HG03457 (cell line): ENCODE data around the gene RAPGEFL1.
"Not testable (repeated sequence)": the region's sequence is repeated elsewhere in the genome, so short reads cannot be mapped to it uniquely, and the experiment has no call there.

Source experiments
- ATAC-seq: cut with Tn5 transposase; IDR thresholded peaks from one replicate; pipeline ENCODE4 v1.9.1; 2021; ENCODE audit warnings: moderate number of reproducible peaks; ENCODE audit not compliant: unreplicated experiment

RAPGEFL1 gene, protein sequence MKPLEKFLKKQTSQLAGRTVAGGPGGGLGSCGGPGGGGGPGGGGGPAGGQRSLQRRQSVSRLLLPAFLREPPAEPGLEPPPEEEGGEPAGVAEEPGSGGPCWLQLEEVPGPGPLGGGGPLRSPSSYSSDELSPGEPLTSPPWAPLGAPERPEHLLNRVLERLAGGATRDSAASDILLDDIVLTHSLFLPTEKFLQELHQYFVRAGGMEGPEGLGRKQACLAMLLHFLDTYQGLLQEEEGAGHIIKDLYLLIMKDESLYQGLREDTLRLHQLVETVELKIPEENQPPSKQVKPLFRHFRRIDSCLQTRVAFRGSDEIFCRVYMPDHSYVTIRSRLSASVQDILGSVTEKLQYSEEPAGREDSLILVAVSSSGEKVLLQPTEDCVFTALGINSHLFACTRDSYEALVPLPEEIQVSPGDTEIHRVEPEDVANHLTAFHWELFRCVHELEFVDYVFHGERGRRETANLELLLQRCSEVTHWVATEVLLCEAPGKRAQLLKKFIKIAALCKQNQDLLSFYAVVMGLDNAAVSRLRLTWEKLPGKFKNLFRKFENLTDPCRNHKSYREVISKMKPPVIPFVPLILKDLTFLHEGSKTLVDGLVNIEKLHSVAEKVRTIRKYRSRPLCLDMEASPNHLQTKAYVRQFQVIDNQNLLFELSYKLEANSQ

DNA sequence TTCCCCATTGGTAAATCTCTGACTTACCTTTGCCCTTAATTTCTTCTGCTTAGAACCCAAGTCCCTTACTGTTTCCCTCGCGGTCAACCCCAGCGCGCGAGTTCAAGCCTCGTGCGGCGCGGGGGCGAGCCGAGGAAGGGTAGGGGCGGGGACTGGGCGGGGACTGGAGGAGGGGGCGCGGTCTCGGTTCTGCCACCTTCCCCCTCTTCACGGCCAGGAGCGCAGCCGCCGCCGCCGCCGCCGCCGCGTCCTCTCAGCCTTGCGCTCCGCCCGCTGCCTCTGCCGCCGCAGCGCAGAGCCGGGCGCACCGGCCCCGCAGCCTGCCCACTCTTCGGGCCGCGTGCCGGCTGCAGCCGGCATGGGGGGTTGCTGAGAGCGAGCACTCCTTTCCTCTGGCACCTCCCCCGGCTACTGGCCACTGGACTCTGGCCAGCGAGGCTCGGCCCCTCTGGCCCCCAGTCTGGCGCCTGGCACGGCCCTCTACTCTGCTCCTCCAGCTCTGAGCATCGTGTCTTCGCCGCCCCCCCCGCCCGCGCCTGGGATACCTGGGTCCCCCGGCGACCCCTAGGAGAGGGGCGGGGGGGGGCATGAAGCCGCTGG lies at the start of gene RAPGEFL1:
Gene RAPGEFL1 (plus strand): TSS at position 196 of the 600 bp plus-strand sequence. CDS start 392 bp downstream, at position 588.
- no peak for ATAC-seq

DNA sequence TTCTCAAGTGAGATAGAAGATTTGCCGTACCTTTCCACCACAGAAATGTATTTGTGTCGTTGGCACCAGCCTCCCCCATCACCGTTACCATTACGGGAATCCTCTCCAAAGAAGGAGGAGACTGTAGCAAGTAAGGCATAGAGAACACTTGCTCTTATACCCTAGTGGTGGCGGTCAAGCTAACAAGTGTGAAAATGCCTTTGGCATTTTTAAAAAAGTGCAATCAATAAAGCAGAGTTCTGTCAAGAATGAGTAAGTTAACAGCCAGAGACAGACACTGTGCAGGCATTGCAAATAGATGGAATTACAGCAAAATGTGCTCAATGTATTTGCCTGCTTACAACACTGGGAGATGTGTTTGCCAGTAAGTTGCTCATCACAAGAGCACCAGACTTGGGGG lies 47.8 kb upstream of the RAPGEFL1 start:
- ATAC-seq: no peak

DNA sequence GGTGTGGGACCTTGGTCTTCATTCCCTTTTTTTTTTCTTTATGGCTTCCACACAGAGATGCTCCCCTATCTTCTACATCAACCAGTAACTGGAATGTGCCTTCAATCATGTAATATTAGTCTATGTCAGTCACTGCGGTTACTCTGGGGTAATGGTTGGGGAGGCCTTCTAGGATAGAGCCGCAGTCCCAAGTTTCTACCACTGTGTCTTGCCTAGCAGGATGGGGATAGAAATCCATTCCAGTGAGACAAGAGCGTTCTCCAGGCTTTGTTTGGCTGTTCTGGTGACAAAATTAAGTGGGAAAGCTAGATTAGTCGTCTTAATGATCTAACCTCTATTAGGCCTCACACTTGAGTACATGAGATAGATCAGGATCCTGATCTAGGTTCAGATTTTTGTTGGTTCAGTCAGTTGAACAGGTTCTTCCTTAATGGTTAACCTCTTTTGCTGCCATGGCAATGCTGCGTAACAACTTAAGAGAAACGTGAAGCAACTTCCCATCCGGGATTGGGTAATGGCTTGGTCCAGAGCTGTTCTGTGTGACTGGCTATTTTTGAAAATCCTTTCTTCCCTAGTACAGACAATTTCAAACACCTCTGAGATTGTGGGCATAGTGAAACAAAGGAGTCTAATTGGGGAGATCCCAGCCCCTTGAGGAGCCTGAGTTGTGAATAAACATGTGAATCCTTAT lies 46.8 kb upstream of the RAPGEFL1 start:
- ATAC-seq: no peak

DNA sequence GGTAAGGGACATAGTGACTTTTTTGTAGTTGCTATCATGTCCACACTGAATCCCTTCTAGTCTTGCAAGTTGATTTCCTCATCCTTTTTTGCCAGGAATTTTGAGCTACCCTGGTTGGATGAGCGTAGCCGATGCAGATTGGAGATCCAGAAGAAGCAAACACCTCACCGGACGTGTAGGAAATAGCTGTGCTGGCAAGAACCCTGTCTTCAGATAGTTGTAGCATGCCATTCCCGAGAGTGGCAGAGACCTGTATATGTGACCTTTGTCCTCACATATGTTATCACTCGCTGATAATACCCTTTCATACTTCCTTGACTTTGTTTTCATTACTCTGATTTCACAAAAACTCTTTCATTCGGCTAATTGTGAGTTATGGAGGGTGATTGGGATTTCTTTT lies 43.1 kb upstream of the RAPGEFL1 start:
- no peak for ATAC-seq

DNA sequence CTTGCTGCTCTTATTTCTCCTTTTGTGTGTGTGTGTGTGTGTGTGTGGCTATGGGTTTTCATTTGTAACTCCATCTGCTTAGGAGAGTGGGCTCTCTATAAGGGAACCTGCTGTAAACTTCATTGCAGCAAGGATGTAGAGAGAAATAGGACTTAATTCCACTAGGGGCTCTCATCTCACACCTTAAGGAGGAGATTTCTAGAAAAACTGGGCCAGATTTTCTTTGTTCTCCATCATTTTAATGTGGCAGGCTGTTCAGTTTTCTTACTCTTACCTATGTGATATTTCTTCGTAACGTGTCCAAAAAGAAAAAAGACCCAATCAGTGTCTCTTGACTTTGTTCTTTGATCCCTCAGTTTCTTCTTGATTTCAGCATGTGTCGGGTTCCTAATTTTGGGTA lies 41.5 kb upstream of the RAPGEFL1 start:
- no peak for ATAC-seq

DNA sequence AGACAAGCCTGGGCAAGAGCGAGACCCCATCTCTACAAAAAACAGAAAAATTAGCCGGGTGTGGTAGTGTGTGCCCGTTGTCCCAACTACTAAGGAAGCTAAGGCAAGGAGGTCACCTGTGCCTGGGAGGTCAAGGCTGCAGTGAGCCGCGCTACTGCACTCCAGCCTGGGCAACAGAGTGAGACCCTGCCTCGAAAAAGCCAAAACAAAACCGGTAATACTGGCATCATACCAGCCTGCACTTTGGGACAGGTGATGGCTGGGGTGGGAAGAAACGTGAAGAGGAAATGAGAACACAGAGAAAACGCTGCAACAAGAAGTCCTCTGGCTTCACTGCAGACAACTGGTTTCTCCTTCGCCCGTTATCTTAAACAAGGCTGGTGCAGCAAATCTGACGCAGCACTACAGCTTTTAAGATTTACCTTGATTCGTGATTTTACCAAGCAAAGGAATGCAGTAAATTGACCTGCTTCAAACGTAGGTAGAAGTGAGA lies 37.7 kb upstream of the RAPGEFL1 start:
- peak; percentile 12 for ATAC-seq

DNA sequence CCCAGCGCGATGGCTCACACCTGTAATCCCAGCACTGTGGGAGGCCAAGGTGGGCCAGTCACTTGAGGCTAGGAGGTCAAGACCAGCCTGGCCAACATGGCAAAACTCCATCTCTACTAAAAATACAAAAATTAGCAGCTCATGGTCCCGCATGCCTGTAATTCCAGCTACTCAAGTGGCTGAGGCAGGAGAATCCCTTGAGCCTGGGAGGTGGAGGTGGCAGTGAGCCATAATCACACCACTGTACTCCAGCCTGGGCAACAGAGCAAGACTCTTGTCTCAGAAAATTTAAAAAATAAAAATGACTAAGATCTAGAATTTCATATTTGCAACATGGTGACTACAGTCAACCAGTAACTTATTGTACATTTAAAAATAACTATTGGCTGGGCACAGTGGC lies 34.1 kb upstream of the RAPGEFL1 start:
- not testable (repeated sequence) for ATAC-seq

DNA sequence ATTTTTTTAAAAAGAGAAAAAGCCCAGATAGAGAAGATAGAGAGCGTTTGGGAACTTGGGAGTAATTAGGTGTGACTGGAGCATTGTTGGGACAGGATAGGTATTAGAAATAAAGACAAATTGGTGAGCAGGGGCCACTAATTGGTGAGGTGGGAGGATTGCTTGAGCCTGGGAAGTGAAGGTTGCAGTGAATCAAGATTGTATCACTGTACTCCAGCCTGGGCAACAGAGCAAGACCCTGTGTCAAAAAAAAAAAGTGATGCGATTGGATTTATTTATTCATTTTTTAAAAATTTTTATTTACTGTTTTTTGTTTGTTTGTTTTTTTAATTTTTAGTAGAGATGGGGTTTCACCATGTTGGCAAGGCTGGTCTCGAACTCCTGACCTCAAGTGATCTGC lies 31.8 kb upstream of the RAPGEFL1 start:
- ATAC-seq: no peak

DNA sequence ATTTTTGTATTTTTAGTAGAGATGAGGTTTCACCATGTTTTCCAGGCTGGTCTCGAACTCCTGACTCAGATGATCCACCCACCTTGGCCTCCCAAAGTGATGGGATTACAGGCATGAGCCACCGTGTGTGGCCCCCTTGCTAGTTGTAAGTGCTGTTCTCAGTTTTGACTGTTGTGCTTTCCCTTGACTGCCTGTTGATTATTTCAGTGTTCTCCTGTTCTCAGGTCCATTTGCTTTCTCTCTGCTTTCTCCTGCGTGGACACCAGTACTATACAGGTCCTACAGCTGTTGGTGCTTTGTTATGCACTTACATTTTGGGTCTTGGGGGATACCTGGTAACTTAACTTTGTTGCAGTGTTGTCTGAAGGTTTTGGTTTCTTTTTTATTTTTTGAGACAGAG lies 28.7 kb upstream of the RAPGEFL1 start:
- no peak for ATAC-seq

DNA sequence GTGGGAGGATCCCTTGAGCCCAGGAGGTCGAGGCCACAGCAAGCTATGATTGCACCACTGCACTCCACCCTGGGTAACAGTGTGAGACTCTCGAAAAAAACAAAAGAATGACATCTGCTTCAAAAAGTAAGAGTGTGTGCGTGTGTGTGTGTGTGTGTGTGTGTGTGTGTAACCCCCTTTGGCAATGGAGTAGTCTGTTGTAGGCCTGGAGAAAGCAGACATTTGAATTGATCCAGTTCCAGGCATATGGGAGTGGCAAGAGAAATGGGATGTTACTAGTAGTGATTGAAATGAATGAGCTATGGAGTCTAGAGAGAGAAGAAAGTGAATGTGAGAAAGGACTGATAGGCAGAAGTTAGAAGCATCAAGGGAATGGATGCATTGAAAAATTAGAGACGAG lies 27.0 kb upstream of the RAPGEFL1 start:
- no peak for ATAC-seq

DNA sequence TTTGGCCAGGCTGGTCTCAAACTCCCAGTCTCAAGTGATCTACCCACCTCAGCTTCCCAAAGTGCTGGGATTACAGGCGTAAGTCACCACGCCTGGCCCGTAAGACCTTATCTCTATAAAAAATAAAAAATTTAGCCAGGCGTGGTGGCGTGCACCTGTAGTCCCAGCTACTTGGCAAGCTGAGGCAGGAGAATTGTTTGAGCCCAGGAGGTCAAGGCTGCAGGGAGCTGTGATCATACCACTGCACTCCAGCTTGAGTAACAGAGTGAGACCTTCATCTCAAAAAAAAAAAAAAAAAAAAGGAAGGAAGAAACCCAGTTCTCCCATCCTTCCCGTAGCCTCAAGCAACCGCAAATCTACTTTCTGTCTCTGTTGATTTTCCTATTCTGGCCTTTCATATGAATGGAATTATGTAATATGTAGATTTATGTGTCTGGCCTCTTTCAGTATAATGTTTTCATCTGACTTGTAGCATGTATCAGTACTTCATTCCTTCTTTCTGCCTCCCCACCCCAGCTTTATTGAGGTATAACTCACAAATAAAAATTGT lies 25.8 kb upstream of the RAPGEFL1 start:
- no peak for ATAC-seq

DNA sequence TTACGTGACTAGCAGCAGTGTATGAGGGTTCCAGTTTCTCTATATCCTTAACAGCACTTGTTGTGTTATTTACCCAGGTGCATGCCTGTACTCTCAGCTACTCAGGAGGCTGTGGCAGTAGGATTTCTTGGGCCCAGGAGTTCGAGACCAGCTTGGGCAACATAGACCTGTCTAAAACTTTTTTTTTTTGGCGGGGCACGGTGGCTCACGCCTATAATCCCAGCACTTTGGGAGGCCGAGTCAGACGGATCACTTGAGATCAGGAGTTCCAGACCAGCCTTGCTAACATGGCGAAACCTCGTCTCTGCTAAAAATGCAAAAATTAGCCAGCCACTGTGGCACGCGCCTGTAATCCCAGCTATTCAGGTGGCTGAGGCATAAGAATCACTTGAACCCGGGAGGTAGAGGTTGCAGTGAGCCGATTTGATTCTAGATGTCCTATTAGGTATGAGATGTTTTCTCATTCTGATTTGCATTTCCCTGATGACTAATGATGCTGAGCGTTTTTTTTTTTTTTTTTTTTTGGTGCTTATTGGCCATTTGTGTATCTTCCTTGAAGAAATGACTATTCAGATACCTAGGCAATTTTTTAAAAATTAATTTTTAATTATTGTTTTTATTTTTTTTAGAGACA lies 23.6 kb upstream of the RAPGEFL1 start:
- ATAC-seq: no peak

DNA sequence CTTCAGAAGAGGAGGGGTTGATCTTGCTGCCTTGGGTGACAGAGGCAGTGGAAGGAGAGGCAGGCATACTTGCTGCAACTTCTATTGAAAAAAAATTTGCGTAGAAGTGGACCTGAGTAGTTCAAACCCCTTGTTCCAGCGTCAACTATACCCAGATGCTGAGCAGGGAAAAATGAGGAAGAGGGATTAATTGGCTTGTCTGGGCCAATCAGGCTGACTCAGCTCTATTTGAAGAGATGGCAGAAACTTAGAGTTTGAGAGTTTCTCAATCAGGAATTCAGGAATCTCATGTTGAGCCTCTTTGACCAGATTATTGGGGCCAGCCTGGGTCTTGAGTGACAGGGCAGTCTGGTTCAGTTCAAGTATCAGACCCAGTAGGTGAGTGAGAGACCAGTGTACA lies 19.3 kb upstream of the RAPGEFL1 start:
- ATAC-seq: no peak

DNA sequence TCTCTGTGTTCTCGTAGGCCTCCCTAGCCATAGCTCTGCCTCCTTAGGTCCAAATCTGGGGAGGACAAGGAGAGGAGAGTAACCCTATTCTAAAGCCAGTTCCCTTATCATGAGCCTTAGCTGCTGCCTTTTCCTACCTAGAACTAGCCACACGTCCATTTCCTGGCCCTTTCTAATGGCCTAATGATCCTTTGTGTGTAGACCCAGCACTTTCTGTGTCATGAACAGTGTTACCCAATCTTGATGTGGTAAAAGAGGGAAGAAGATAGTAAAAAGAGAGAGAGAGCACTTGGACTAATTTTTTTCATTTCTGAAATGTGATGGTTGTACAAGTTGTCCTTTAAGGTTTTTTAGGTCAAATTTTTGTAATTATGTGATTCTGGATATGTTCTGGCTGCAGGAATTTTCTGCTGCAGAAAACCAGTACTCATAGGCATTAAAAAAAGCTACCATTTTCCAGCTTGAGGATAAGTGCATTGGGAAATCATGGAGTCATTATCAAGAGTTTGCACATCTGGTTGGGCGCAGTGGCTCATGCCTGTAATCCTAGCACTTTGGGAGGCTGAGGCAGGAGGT lies 18.7 kb upstream of the RAPGEFL1 start:
- ATAC-seq: no peak

DNA sequence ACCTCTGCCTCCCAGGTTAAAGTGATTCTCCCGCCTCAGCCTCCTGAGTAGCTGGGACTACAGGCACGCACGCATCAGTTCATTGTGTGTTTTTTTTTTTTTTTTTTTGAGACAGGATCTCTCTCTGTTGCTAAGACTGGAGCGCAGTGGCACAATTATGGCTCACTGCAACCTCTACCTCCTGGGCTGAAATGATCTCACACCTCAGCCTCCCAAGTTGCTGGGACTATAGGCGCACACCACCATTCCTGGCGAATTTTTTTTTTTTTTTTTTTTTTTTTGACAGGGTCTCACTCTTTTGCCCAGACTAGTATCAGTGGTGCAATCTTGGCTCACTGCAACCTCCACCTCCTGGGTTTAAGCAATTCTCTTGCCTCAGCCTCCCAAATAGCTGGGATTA lies 17.8 kb upstream of the RAPGEFL1 start:
- no peak for ATAC-seq

DNA sequence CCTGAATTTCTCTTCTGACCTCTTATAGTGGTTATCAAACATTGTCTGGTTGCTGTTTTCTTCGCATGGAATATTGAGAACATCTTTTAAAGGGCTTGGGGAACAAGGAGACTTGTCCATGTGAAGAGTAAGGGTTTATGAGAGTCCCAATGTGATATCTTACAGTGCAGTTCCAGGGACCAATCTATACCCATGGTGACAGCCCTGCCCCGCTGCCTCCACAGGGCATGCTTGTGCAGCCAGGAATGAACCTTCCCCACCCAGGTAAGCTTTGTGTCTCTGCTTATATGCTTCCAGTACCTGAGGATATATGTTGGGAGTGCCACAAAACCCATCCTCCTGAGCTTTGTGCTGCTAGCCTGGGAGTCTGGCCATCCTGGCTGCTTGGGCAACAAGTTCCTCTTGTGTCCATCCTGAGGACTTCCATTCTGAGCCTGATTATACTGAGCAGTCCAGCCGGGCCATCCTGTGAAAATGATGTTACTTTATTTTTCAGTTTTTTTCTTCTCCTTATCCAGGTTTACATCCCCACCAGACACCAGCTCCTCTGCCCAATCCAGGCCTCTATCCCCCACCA lies 9.5 kb upstream of the RAPGEFL1 start:
- no peak for ATAC-seq

DNA sequence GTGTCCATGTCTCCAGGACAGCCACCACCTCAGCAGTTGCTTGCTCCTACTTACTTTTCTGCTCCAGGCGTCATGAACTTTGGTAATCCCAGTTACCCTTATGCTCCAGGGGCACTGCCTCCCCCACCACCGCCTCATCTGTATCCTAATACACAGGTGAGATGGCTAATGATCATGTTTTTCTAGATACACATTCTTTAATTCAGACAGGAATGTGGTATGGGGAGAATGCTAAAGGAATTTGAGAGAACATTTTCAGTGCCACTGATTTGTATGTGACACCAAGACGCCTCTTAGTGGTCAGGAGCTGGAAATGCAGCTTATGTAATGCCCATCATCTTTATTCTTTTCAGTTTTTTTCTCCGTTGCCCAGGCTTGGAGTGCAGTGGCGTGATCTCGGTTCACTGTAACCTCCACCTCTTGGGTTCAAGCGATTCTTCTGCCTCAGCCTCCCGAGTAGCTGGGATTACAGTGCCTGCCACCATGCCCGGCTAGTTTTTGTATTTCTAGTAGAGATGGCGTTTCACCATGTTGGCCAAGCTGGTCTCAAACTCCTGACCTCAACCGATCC lies 8.9 kb upstream of the RAPGEFL1 start:
- no peak for ATAC-seq

DNA sequence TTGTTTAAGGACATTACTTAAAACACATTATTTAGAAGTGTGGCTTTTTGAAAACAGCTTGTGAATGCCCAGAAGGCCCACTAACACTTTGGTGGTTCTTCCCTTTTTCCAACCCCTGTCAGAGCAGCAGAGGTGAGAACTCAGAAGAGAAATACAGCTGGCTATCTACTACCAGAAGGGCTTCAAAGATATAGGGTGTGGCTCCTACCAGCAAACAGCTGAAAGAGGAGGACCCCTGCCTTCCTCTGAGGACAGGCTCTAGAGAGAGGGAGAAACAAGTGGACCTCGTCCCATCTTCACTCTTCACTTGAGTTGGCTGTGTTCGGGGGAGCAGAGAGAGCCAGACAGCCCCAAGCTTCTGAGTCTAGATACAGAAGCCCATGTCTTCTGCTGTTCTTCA lies 6.9 kb upstream of the RAPGEFL1 start:
- ATAC-seq: no peak

DNA sequence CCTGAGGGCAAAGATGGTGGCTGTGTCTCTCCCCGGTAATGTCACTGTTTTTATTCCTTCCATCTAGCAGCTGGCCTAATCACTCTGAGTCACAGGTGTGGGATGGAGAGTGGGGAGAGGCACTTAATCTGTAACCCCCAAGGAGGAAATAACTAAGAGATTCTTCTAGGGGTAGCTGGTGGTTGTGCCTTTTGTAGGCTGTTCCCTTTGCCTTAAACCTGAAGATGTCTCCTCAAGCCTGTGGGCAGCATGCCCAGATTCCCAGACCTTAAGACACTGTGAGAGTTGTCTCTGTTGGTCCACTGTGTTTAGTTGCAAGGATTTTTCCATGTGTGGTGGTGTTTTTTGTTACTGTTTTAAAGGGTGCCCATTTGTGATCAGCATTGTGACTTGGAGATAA lies 5.5 kb upstream of the RAPGEFL1 start:
- no peak for ATAC-seq
